Muscle of arm (tissue), 12 donors: Measurements from ENCODE around the gene SEC31B. TPM values are rescaled to one million over a fixed set of nuclear protein-coding genes. Genes with fewer than 3 reads are reported as not detected.

Source experiments
- DNase-seq: peaks from one replicate; pipeline ENCODE4 v3.0.0-alpha.2; 2013
- polyA plus RNA-seq, 12 donors: library from polyadenylated mRNA; unstranded; fragments of 120-200 nt; gene quantifications; one replicate each; pipeline ENCODE4 v1.2.1, GENCODE V29; 2013; ENCODE audit not compliant: insufficient read length in 12 of 12

SEC31B gene
- polyA plus RNA-seq, 12 donors, result 4.9 to 30.1 (median 11.3) TPM; not detected in 1

- no peak for DNase-seq
These were observed 80.9 kb downstream of the SEC31B start for GRCh38 chr10:100438674-100439315.

Other genes with a start within 250 kb of the SEC31B start
- gene BLOC1S2, start 233.2 kb downstream of the SEC31B start, polyA plus RNA-seq, result 10 to 100 TPM in 11 of 12 donors, not detected in 1; 22.5 to 34.9 (median 28.4) TPM
- under 1 TPM in 6 of 12 donors, not detected in 6; 0.05 to 0.39 (median 0.18) TPM for gene PKD2L1, start 189.6 kb downstream of the SEC31B start, polyA plus RNA-seq
- gene SCD, start 172.6 kb downstream of the SEC31B start, polyA plus RNA-seq, result 10 to 100 TPM in 11 of 12 donors, not detected in 1; 12.6 to 35.8 (median 21.7) TPM
- gene WNT8B, start 56.9 kb downstream of the SEC31B start, polyA plus RNA-seq, result under 1 TPM in 4 of 12 donors, not detected in 8; 0.09 to 0.15 (median 0.12) TPM
- 100 to 1,000 TPM in 7 of 12 donors, 10 to 100 TPM in 4, not detected in 1; 93.3 to 124 (median 102) TPM for gene NDUFB8, start 10.0 kb upstream of the SEC31B start, polyA plus RNA-seq
- 10 to 100 TPM in 11 of 12 donors, not detected in 1; 27.1 to 46.3 (median 40.6) TPM for gene HIF1AN, start 16.1 kb upstream of the SEC31B start, polyA plus RNA-seq
- 1 to 10 TPM in 1 of 12 donors, under 1 TPM in 4, not detected in 7; 0.03 to 1.5 (median 0.22) TPM for gene PAX2, start 225.7 kb upstream of the SEC31B start, polyA plus RNA-seq